Activated naive CD8-positive, alpha-beta T cell treated with anti-CD3 and anti-CD28 coated beads, Interleukin-2, amount 10 ng/mL, durations not matched to agents 7 days and 5 days (primary cell): Measurements from ENCODE around the gene GTF2H4. TPM values are rescaled to one million over a fixed set of nuclear protein-coding genes. Genes with fewer than 3 reads are reported as not detected.

Experiments used
- ATAC-seq: fragments of 150-1000 bp; cut with Tn5 transposase; one replicate; pipeline ENCODE4 v1.10.0; 2021; ENCODE audit warnings: low read depth, moderate library complexity
- POLR2A ChIA-PET: fragments of 350-600 bp; sonication (Branson Sonifier 250); formaldehyde crosslinking; loops from one replicate; lab custom pipeline; 2021; ENCODE audit warnings: antibody characterized with exemption; lab: Charles Lee
- DNase-seq: peaks from one replicate; pipeline ENCODE4 v3.0.0; 2021
- H3K27ac Mint-ChIP-seq: one replicate; pipeline ENCODE4 v1.8.0; 2022; ENCODE audit warnings: mild to moderate bottlenecking, mixed read lengths
- H3K27me3 Mint-ChIP-seq: one replicate; pipeline ENCODE4 v1.8.0; 2022; ENCODE audit warnings: mild to moderate bottlenecking, moderate library complexity, mixed read lengths
- H3K36me3 Mint-ChIP-seq: one replicate; pipeline ENCODE4 v1.8.0; 2021; ENCODE audit warnings: mild to moderate bottlenecking, mixed read lengths
- H3K4me1 Mint-ChIP-seq: one replicate; pipeline ENCODE4 v1.8.0; 2021; ENCODE audit warnings: mixed read lengths
- H3K4me3 Mint-ChIP-seq: one replicate; pipeline ENCODE4 v1.8.0; 2022; ENCODE audit warnings: mild to moderate bottlenecking, moderate library complexity, mixed read lengths
- H3K9me3 Mint-ChIP-seq: one replicate; pipeline ENCODE4 v1.8.0; 2021; ENCODE audit warnings: mixed read lengths
- total RNA-seq, 2 experiments: library from RNA; stranded (reverse); gene quantifications; one replicate each; pipeline ENCODE4 v1.2.3, GENCODE V29; 2021

Gene GTF2H4
- total RNA-seq, 2 experiments from 2014 or later: 26.7 to 36.2 TPM

- no peaks in the 10 kb centered on the region for H3K36me3 Mint-ChIP-seq
- no peak overlapping the region for H3K27ac Mint-ChIP-seq
- no peaks in the 10 kb centered on the region for H3K9me3 Mint-ChIP-seq
- H3K4me3 Mint-ChIP-seq: no peak overlapping the region
- ATAC-seq: no peak
- no peak for DNase-seq
- no peaks in the 10 kb centered on the region for H3K4me1 Mint-ChIP-seq
- H3K27me3 Mint-ChIP-seq: peaks cover 56% of the 10 kb centered on the region
- POLR2A ChIA-PET: interaction anchor here (0.6 kb wide), 1 partner anchor 31 kb away, joined by 4 read pairs; the partner anchor contains the start of gene VARS2
Observed at GRCh38 chr6:30945281-30945680, 37.3 kb downstream of the GTF2H4 start.

- Mint-ChIP-seq H3K4me3 (no peak overlapping the region), H3K4me1 (peaks cover 3% of the 10 kb centered on the region), H3K9me3 (no peaks in the 10 kb centered on the region), H3K27ac (no peak overlapping the region), H3K36me3 (no peaks in the 10 kb centered on the region), H3K27me3 (peaks cover 58% of the 10 kb centered on the region)
- POLR2A ChIA-PET: no interaction called here
- ATAC-seq (no peak), DNase-seq (no peak)
Observed at GRCh38 chr6:30947231-30947630, 39.2 kb downstream of the GTF2H4 start.

DNA sequence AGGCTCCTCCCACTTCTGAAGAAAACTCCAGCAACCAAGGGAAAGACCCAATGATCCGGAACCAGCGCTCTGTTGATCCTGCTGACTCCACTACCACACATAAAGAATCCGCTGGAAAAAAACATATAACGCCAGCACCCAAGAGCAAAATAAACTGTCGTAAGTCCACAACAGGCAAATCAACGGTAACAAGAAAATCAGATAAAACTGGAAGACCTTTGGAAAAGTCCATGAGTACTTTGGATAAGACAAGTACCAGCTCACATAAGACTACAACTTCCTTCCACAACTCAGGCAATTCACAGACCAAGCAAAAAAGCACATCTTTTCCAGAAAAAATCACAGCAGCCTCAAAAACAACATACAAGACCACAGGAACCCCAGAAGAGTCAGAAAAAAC, 40.8 kb downstream of the GTF2H4 start:
- H3K4me1 Mint-ChIP-seq: peaks cover 7% of the 10 kb centered on the region
- H3K27me3 Mint-ChIP-seq: peaks cover 55% of the 10 kb centered on the region
- no peaks in the 10 kb centered on the region for H3K36me3 Mint-ChIP-seq
- ATAC-seq: no peak
- no peak overlapping the region for H3K4me3 Mint-ChIP-seq
- DNase-seq: no peak
- H3K27ac Mint-ChIP-seq: no peak overlapping the region
- no peaks in the 10 kb centered on the region for H3K9me3 Mint-ChIP-seq
- POLR2A ChIA-PET: no interaction called here

DNA sequence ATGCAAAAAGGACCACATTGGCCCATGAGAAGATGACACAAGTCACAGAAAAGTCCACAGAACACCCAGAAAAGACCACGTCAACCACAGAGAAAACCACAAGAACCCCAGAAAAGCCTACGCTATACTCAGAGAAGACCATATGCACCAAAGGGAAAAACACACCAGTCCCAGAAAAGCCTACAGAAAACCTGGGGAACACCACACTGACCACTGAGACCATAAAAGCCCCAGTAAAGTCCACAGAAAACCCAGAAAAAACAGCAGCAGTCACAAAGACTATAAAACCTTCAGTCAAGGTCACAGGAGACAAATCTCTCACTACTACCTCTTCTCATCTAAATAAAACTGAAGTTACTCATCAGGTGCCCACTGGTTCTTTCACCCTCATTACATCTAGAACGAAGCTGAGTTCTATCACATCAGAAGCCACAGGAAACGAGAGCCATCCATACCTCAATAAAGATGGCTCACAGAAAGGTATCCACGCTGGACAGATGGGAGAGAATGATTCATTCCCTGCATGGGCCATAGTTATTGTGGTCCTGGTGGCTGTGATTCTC, 44.0 kb downstream of the GTF2H4 start:
- no peaks in the 10 kb centered on the region for H3K36me3 Mint-ChIP-seq
- DNase-seq (no peak), ATAC-seq (no peak)
- H3K27ac Mint-ChIP-seq: no peak overlapping the region
- H3K27me3 Mint-ChIP-seq: peaks cover 56% of the 10 kb centered on the region
- H3K4me3 Mint-ChIP-seq: no peak overlapping the region
- POLR2A ChIA-PET: no interaction called here
- no peaks in the 10 kb centered on the region for H3K9me3 Mint-ChIP-seq
- H3K4me1 Mint-ChIP-seq: peaks cover 11% of the 10 kb centered on the region

DNA sequence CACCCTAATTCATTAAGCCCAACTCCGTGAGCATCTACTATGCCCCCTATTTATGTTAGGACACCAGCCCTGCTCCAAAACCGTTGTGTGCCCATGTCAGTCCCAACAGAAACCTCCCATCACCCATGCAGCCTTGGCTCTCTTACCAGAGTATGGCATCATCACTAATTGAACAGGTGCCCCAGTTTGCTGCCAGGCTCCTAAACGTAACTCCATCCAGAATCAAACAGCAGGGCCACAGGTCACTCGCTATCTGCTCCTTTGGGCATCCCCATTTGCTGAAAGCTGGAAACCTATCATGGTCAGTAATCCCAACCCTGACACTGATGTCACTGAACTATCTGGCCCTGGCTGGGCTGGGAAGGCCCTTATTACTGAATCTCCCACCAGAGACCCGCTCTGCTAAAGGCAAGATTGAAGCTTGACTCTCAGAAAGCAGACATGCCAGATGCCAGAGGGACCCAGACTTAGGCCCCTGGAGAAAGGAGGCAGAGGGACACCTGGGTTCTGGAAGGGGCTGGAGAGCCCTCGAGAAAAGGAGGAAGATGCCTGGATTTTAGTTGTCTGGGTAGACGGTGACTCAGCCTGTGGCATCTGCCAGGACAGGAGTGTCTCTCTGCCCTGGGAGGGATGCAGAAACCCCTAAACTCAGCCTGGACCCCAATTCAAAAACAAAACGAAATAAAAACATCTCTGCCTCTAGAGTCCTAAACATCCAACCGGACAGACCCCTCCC, 46.8 kb downstream of the GTF2H4 start:
- ATAC-seq (no peak), DNase-seq (no peak)
- H3K4me1 Mint-ChIP-seq: peaks cover 11% of the 10 kb centered on the region
- H3K9me3 Mint-ChIP-seq: no peaks in the 10 kb centered on the region
- peaks cover 66% of the 10 kb centered on the region for H3K27me3 Mint-ChIP-seq
- H3K36me3 Mint-ChIP-seq: no peaks in the 10 kb centered on the region
- H3K27ac Mint-ChIP-seq: peak overlapping the region; percentile 11
- POLR2A ChIA-PET: interaction anchor here (0.7 to 2.4 kb wide), 5 partner anchors 10 to 357 kb away, joined by 3 to 6 read pairs (median 3); partner anchors contain the start of genes SFTA2 and VARS2
- peak overlapping the region; percentile 77 for H3K4me3 Mint-ChIP-seq

- no peaks in the 10 kb centered on the region for H3K9me3 Mint-ChIP-seq
- POLR2A ChIA-PET: interaction anchor here (0.7 to 2.4 kb wide), 6 partner anchors 9 to 358 kb away, joined by 3 to 7 read pairs (median 4); partner anchors contain the start of genes DDR1, SFTA2 and VARS2
- DNase-seq: peak; percentile 80
- peaks cover 11% of the 10 kb centered on the region for H3K4me1 Mint-ChIP-seq
- peak overlapping the region; percentile 28 for H3K27ac Mint-ChIP-seq
- peak; percentile 91 for ATAC-seq
- peaks cover 63% of the 10 kb centered on the region for H3K27me3 Mint-ChIP-seq
- H3K36me3 Mint-ChIP-seq: no peaks in the 10 kb centered on the region
- peak overlapping the region; percentile 77 for H3K4me3 Mint-ChIP-seq
Observed at GRCh38 chr6:30955367-30956042, 47.5 kb downstream of the GTF2H4 start.

DNA sequence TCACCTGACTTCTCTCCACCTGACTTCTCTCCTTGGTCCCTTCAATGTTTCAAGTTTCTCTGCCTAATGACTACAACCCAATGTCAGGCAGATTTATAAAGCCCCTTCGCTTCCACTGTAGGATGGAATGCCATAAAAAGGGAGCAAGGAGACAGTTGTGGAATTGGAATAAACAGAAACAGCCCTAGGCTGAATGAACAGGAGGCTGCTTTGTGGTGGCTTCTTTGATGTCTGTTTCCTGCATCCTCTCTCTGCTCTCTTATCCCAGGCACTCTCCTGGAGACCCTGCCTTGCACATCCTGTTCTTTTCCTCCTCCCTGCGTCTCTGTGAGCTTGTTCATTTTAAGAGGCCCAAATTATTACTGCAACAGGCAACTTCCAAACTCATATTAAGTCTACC, 49.7 kb downstream of the GTF2H4 start:
- no peaks in the 10 kb centered on the region for H3K9me3 Mint-ChIP-seq
- POLR2A ChIA-PET: no interaction called here

GRCh38 chr6:30960907-30961673, 53.1 kb downstream of the GTF2H4 start:
- H3K4me3 Mint-ChIP-seq: no peak overlapping the region
- H3K36me3 Mint-ChIP-seq: no peaks in the 10 kb centered on the region
- no peak overlapping the region for H3K27ac Mint-ChIP-seq
- H3K4me1 Mint-ChIP-seq: peaks cover 26% of the 10 kb centered on the region
- no peak for ATAC-seq
- POLR2A ChIA-PET: no interaction called here
- DNase-seq: no peak
- no peaks in the 10 kb centered on the region for H3K9me3 Mint-ChIP-seq
- peaks cover 58% of the 10 kb centered on the region for H3K27me3 Mint-ChIP-seq

More for the DNA sequence above, 49.7 kb downstream of the GTF2H4 start:
- H3K27me3 Mint-ChIP-seq: peaks cover 51% of the 10 kb centered on the region
- H3K27ac Mint-ChIP-seq: no peak overlapping the region
- H3K4me1 Mint-ChIP-seq: peaks cover 4% of the 10 kb centered on the region
- no peaks in the 10 kb centered on the region for H3K36me3 Mint-ChIP-seq
- no peak for DNase-seq
- no peak overlapping the region for H3K4me3 Mint-ChIP-seq
- no peak for ATAC-seq

GRCh38 chr6:30962716-30963115, 54.7 kb downstream of the GTF2H4 start:
- peaks cover 58% of the 10 kb centered on the region for H3K27me3 Mint-ChIP-seq
- H3K9me3 Mint-ChIP-seq: no peaks in the 10 kb centered on the region
- POLR2A ChIA-PET: no interaction called here
- H3K36me3 Mint-ChIP-seq: no peaks in the 10 kb centered on the region
- H3K27ac Mint-ChIP-seq: no peak overlapping the region
- ATAC-seq (no peak), DNase-seq (no peak)
- H3K4me3 Mint-ChIP-seq: no peak overlapping the region
- H3K4me1 Mint-ChIP-seq: peaks cover 27% of the 10 kb centered on the region

GRCh38 chr6:30963641-30964040, 55.6 kb downstream of the GTF2H4 start:
- H3K9me3 Mint-ChIP-seq: no peaks in the 10 kb centered on the region
- H3K4me1 Mint-ChIP-seq: peaks cover 27% of the 10 kb centered on the region
- H3K27me3 Mint-ChIP-seq: peaks cover 51% of the 10 kb centered on the region
- no peak overlapping the region for H3K4me3 Mint-ChIP-seq
- POLR2A ChIA-PET: no interaction called here
- no peaks in the 10 kb centered on the region for H3K36me3 Mint-ChIP-seq
- DNase-seq: no peak
- no peak overlapping the region for H3K27ac Mint-ChIP-seq
- no peak for ATAC-seq
